GM11168 (cell line): ENCODE measurements around the gene IFNW1.

Experiments
- in situ Hi-C: fragments of 300-500 bp; cut with MboI; formaldehyde crosslinking; loops from one replicate; pipeline ENCODE4 v1.12.0; 2022; ENCODE audit warnings: low sequenced_read_pairs; ENCODE audit not compliant: unreplicated experiment

Gene IFNW1

GRCh38 chr9:21114311-21114710, 27.3 kb downstream of the IFNW1 start:
- in situ Hi-C loops = loop anchor here (25.0 kb wide), 2 partner anchors 227 to 1177 kb away; no protein-coding TSS in a partner anchor

- in situ Hi-C loops = loop anchor here (25.0 kb wide), 2 partner anchors 224 to 1174 kb away; no protein-coding TSS in a partner anchor
Measured at GRCh38 chr9:21110708-21111576, 30.7 kb downstream of the IFNW1 start.

GRCh38 chr9:21104787-21105186, 36.8 kb downstream of the IFNW1 start:
- in situ Hi-C loops = loop anchor here (10.0 to 25.0 kb wide), 4 partner anchors 217 to 1167 kb away; no protein-coding TSS in a partner anchor

- in situ Hi-C loops = loop anchor here (10.0 to 25.0 kb wide), 4 partner anchors 215 to 1165 kb away; no protein-coding TSS in a partner anchor
Measured at GRCh38 chr9:21102305-21102704, 39.3 kb downstream of the IFNW1 start.

- in situ Hi-C loops = no loop called here
Measured at GRCh38 chr9:21097817-21098216, 43.8 kb downstream of the IFNW1 start.

GRCh38 chr9:21096901-21097255, 44.8 kb downstream of the IFNW1 start:
- in situ Hi-C loops = no loop called here

- in situ Hi-C loops = no loop called here
Measured at GRCh38 chr9:21096172-21096900, 45.3 kb downstream of the IFNW1 start.

- in situ Hi-C loops = no loop called here
Measured at GRCh38 chr9:21095561-21095960, 46.1 kb downstream of the IFNW1 start.
